OCI-LY1 (cell line): Measurements from ENCODE around the gene PGA5.
A peak's percentile ranks its signal among the peaks of the same experiment; 100 is the strongest.

ENCODE experiments used
- H2AFZ ChIP-seq: fragments of 200-600 bp; sonication (generic), shearing (Covaris generic); 2 replicates; pipeline ENCODE4 v1.6.0; 2014; ENCODE audit warnings: antibody characterized with exemption, mild to moderate bottlenecking, low read length
- H3F3A ChIP-seq: fragments of 200-600 bp; sonication (generic), shearing (Covaris generic); 2 replicates; pipeline ENCODE4 v1.6.0; 2014; ENCODE audit warnings: mild to moderate bottlenecking, antibody characterized with exemption, low read length, moderate library complexity; ENCODE audit not compliant: insufficient read depth
- H3K27ac ChIP-seq: fragments of 200-600 bp; sonication (generic); 2 replicates; pipeline ENCODE4 v1.5.1; 2014; ENCODE audit warnings: low read length, mixed run types, mild to moderate bottlenecking, low read depth; ENCODE audit not compliant: poor library complexity, severe bottlenecking
- H3K27me3 ChIP-seq: fragments of 200-600 bp; sonication (generic); 2 replicates; pipeline ENCODE4 v1.6.0; 2014; ENCODE audit warnings: antibody characterized with exemption, mild to moderate bottlenecking, low read length, moderate library complexity; ENCODE audit not compliant: insufficient read depth
- H3K36me3 ChIP-seq: fragments of 200-600 bp; sonication (generic); 2 replicates; pipeline ENCODE4 v1.6.1; 2014; ENCODE audit warnings: mild to moderate bottlenecking, antibody characterized with exemption, low read length, moderate library complexity, mixed read lengths; ENCODE audit not compliant: insufficient read depth
- H3K4me1 ChIP-seq: fragments of 200-600 bp; sonication (generic); 2 replicates; pipeline ENCODE4 v1.5.1; 2014; ENCODE audit warnings: mild to moderate bottlenecking, low read length, moderate library complexity; ENCODE audit not compliant: insufficient read depth, severe bottlenecking
- H3K4me2 ChIP-seq: fragments of 200-600 bp; sonication (generic), shearing (Covaris generic); 2 replicates; pipeline ENCODE4 v1.6.1; 2014; ENCODE audit warnings: low read length
- H3K4me3 ChIP-seq: fragments of 200-600 bp; sonication (generic); 2 replicates; pipeline ENCODE4 v1.5.1; 2014; ENCODE audit warnings: low read length, low read depth, mild to moderate bottlenecking, mixed read lengths; ENCODE audit not compliant: poor library complexity, severe bottlenecking
- H3K79me2 ChIP-seq: fragments of 200-600 bp; shearing (Covaris generic); 2 replicates; pipeline ENCODE4 v1.6.1; 2016; ENCODE audit warnings: mixed run types, low read length, mixed read lengths; ENCODE audit not compliant: insufficient read depth
- H3K9ac ChIP-seq: fragments of 200-600 bp; sonication (generic), shearing (Covaris generic); 2 replicates; pipeline ENCODE4 v1.6.1; 2014; ENCODE audit warnings: mild to moderate bottlenecking, low read length, mixed read lengths
- H3K9me2 ChIP-seq: fragments of 200-600 bp; sonication (generic), shearing (Covaris generic); 2 replicates; pipeline ENCODE4 v1.6.1; 2014; ENCODE audit warnings: low read depth, mild to moderate bottlenecking, low read length, mixed read lengths
- H3K9me3 ChIP-seq: fragments of 200-600 bp; shearing (Covaris generic); 2 replicates; pipeline ENCODE4 v1.6.1; 2014; ENCODE audit warnings: low read length, mixed read lengths
- H4K20me1 ChIP-seq: fragments of 200-600 bp; sonication (generic), shearing (Covaris generic); 2 replicates; pipeline ENCODE4 v1.6.0; 2016; ENCODE audit warnings: mild to moderate bottlenecking, low read length; ENCODE audit not compliant: insufficient read depth
- CTCF ChIP-seq: fragments of 200-600 bp; sonication (generic), shearing (Covaris generic); IDR thresholded peaks from 2 replicates; pipeline ENCODE4 v1.5.1; 2017; ENCODE audit warnings: mild to moderate bottlenecking, antibody characterized with exemption, low read length, moderate library complexity, mixed read lengths
- EZH2 ChIP-seq: fragments of 200-600 bp; sonication (generic), shearing (Covaris generic); IDR thresholded peaks from 2 replicates; pipeline ENCODE4 v1.8.0; 2017; ENCODE audit warnings: borderline replicate concordance, mixed run types, mild to moderate bottlenecking, antibody characterized with exemption, low read length, moderate library complexity, mixed read lengths

The PGA5 gene

GRCh38 chr11:61254403-61255025 lies 13.5 kb downstream of the PGA5 start:
- H3K4me1 ChIP-seq: no peaks in the 10 kb centered on the region
- H3K9ac ChIP-seq: no peak overlapping the region
- no peak overlapping the region for H3K4me3 ChIP-seq
- no peaks in the 10 kb centered on the region for H4K20me1 ChIP-seq
- no peaks in the 10 kb centered on the region for H3K9me3 ChIP-seq
- no peaks in the 10 kb centered on the region for H3F3A ChIP-seq
- no peaks in the 10 kb centered on the region for H3K36me3 ChIP-seq
- TF ChIP-seq CTCF (peak; percentile 85), EZH2 (no peak)
- no peak overlapping the region for H3K4me2 ChIP-seq
- H3K79me2 ChIP-seq: no peaks in the 10 kb centered on the region
- H3K27me3 ChIP-seq: peaks cover 3% of the 10 kb centered on the region; the same call in 1 of the 2 replicates
- no peak overlapping the region for H3K27ac ChIP-seq
- no peak overlapping the region for H2AFZ ChIP-seq
- H3K9me2 ChIP-seq: no peaks in the 10 kb centered on the region

GRCh38 chr11:61256710-61257482 lies 15.9 kb downstream of the PGA5 start:
- H3F3A ChIP-seq: no peaks in the 10 kb centered on the region
- no peak overlapping the region for H3K4me2 ChIP-seq
- H3K36me3 ChIP-seq: no peaks in the 10 kb centered on the region
- H3K9me3 ChIP-seq: no peaks in the 10 kb centered on the region
- H3K27me3 ChIP-seq: peaks cover 3% of the 10 kb centered on the region; the same call in 1 of the 2 replicates
- no peaks in the 10 kb centered on the region for H4K20me1 ChIP-seq
- H3K9ac ChIP-seq: no peak overlapping the region
- H3K27ac ChIP-seq: no peak overlapping the region
- H3K79me2 ChIP-seq: no peaks in the 10 kb centered on the region
- TF ChIP-seq EZH2 (no peak), CTCF (no peak)
- no peak overlapping the region for H2AFZ ChIP-seq
- H3K4me3 ChIP-seq: no peak overlapping the region
- H3K4me1 ChIP-seq: no peaks in the 10 kb centered on the region
- H3K9me2 ChIP-seq: no peaks in the 10 kb centered on the region

- H3F3A ChIP-seq: no peaks in the 10 kb centered on the region
- no peak overlapping the region for H3K27ac ChIP-seq
- H3K9ac ChIP-seq: no peak overlapping the region
- H3K79me2 ChIP-seq: no peaks in the 10 kb centered on the region
- no peak for TF ChIP-seq EZH2
- no peak for TF ChIP-seq CTCF
- H3K4me2 ChIP-seq: no peak overlapping the region
- H3K9me3 ChIP-seq: no peaks in the 10 kb centered on the region
- H3K36me3 ChIP-seq: no peaks in the 10 kb centered on the region
- H4K20me1 ChIP-seq: no peaks in the 10 kb centered on the region
- no peak overlapping the region for H2AFZ ChIP-seq
- no peak overlapping the region for H3K4me3 ChIP-seq
- no peaks in the 10 kb centered on the region for H3K4me1 ChIP-seq
- peaks cover 3% of the 10 kb centered on the region; the same call in 1 of the 2 replicates for H3K27me3 ChIP-seq
- H3K9me2 ChIP-seq: no peaks in the 10 kb centered on the region
These were observed 17.6 kb downstream of the PGA5 start for GRCh38 chr11:61258546-61258945.
